BLaER1 treated with 17β-estradiol and CSF1 and Interleukin-3, amounts not matched to agents 10 nM and 100 nM (cell line): Measurements from ENCODE around the gene XYLB.
"Not testable (repeated sequence)": the region's sequence is repeated elsewhere in the genome, so short reads cannot be mapped to it uniquely, and the experiment has no call there.

Experiments
- H3K27ac ChIP-seq, 11 experiments: shearing (Covaris generic); formaldehyde crosslinking; 2 replicates each; pipeline ENCODE4 v1.8.1; 2022
- H3K27me3 ChIP-seq, 11 experiments: shearing (Covaris generic); formaldehyde crosslinking; 2 replicates each; pipeline ENCODE4 v1.8.1; 2022
- H3K36me3 ChIP-seq, 11 experiments: shearing (Covaris generic); formaldehyde crosslinking; 2 replicates each; pipeline ENCODE4 v1.8.1; 2022
- H3K4me1 ChIP-seq, 10 experiments: shearing (Covaris generic); formaldehyde crosslinking; 2 replicates each; pipeline ENCODE4 v1.8.1; 2022
- H3K4me2 ChIP-seq, 11 experiments: shearing (Covaris generic); formaldehyde crosslinking; 2 replicates each; pipeline ENCODE4 v1.8.1; 2022
- H3K4me3 ChIP-seq, 10 experiments: shearing (Covaris generic); formaldehyde crosslinking; 2 replicates each; pipeline ENCODE4 v1.8.1; 2022
- H3K9ac ChIP-seq, 11 experiments: shearing (Covaris generic); formaldehyde crosslinking; 2 replicates each; pipeline ENCODE4 v1.8.1; 2022
- H3K9me3 ChIP-seq, 11 experiments: shearing (Covaris generic); formaldehyde crosslinking; replicated peaks in 1 of 11; 2 replicates each; pipeline ENCODE4 v1.8.1; 2022
- H4K20me1 ChIP-seq, 11 experiments: shearing (Covaris generic); formaldehyde crosslinking; 2 replicates each; pipeline ENCODE4 v1.8.1; 2022
- Cebpa-rat ChIP-seq, 11 experiments: shearing (Covaris generic); IDR thresholded peaks; 2 replicates each; pipeline ENCODE4 v1.8.1; 2022

The XYLB gene

GRCh38 chr3:38346587-38347410 is at the start of gene XYLB:
Gene XYLB, plus strand, starts transcription at chr3:38346785. Its CDS starts 84 bp downstream, at chr3:38346869.
- Histone ChIP-seq H3K9ac (peak within 1 kb of the TSS; percentile 70 to 86 (median 81); a peak in 21 of 22 replicates), H3K4me2 (peak within 1 kb of the TSS; percentile 89 to 99 (median 97)), H3K27me3 (no peaks in the 10 kb centered on the region), H3K4me3 (peak within 1 kb of the TSS; percentile 65 to 88 (median 74)), H4K20me1 (0 out of 22 replicates have a peak, but pooled peaks cover 0 to 4% (median 0%) of the 10 kb centered on the region in 11 experiments), H3K4me1 (peaks cover 19 to 27% (median 21%) of the 10 kb centered on the region in 10 experiments), H3K27ac (peak within 1 kb of the TSS in 10 of 11 experiments; percentile 18 to 77 (median 72); a peak in 19 of 22 replicates), H3K36me3 (peaks cover 0 to 18% (median 0%) of the 10 kb centered on the region in 11 experiments; a peak in 2 of 22 replicates), H3K9me3 (peaks cover 0 to 7% (median 0%) of the 10 kb centered on the region in 11 experiments; a peak in 4 of 22 replicates)
- TF ChIP-seq Cebpa-rat (IDR thresholded peaks at IDR 0.05) = no peak

GRCh38 chr3:38297053-38297452 is 49.5 kb upstream of the XYLB start:
- not testable (repeated sequence) for H3K9me3 ChIP-seq, H3K4me2 ChIP-seq, H3K4me1 ChIP-seq, H3K9ac ChIP-seq, H3K4me3 ChIP-seq, H3K36me3 ChIP-seq, H3K27me3 ChIP-seq, H3K27ac ChIP-seq, H4K20me1 ChIP-seq

- no peak overlapping the region for H3K27ac ChIP-seq
- no peaks in the 10 kb centered on the region for H3K4me1 ChIP-seq
- H3K9me3 ChIP-seq = no peaks in the 10 kb centered on the region
- H4K20me1 ChIP-seq = no peaks in the 10 kb centered on the region
- H3K9ac ChIP-seq = no peak overlapping the region
- no peak for TF ChIP-seq Cebpa-rat (IDR thresholded peaks at IDR 0.05)
- H3K4me3 ChIP-seq = no peak overlapping the region
- no peaks in the 10 kb centered on the region for H3K27me3 ChIP-seq
- H3K36me3 ChIP-seq = no peaks in the 10 kb centered on the region
- H3K4me2 ChIP-seq = no peak overlapping the region
Observed at GRCh38 chr3:38297537-38297936, 49.0 kb upstream of the XYLB start.

- no peaks in the 10 kb centered on the region for H3K9me3 ChIP-seq
- no peak overlapping the region for H3K4me3 ChIP-seq
- no peak overlapping the region for H3K9ac ChIP-seq
- H3K36me3 ChIP-seq = no peaks in the 10 kb centered on the region
- H3K27me3 ChIP-seq = no peaks in the 10 kb centered on the region
- no peak overlapping the region for H3K4me2 ChIP-seq
- H3K27ac ChIP-seq = no peak overlapping the region
- H4K20me1 ChIP-seq = no peaks in the 10 kb centered on the region
- no peak for TF ChIP-seq Cebpa-rat (IDR thresholded peaks at IDR 0.05)
- H3K4me1 ChIP-seq = no peaks in the 10 kb centered on the region
Observed at GRCh38 chr3:38297947-38298711, 48.5 kb upstream of the XYLB start.

GRCh38 chr3:38306941-38307340 is 39.6 kb upstream of the XYLB start:
- no peak overlapping the region for H3K4me3 ChIP-seq
- no peaks in the 10 kb centered on the region for H3K36me3 ChIP-seq
- H3K27ac ChIP-seq = no peak overlapping the region
- H3K9me3 ChIP-seq = peaks cover 0 to 8% (median 0%) of the 10 kb centered on the region in 11 experiments; a peak in 3 of 22 replicates
- peaks cover 0 to 23% (median 7%) of the 10 kb centered on the region in 10 experiments; a peak in 11 of 20 replicates for H3K4me1 ChIP-seq
- no peak overlapping the region for H3K9ac ChIP-seq
- no peak for TF ChIP-seq Cebpa-rat (IDR thresholded peaks at IDR 0.05)
- H3K4me2 ChIP-seq = no peak overlapping the region
- H3K27me3 ChIP-seq = no peaks in the 10 kb centered on the region
- H4K20me1 ChIP-seq = no peaks in the 10 kb centered on the region

- Histone ChIP-seq H3K9ac (no peak overlapping the region), H3K27ac (no peak overlapping the region), H3K4me3 (no peak overlapping the region), H3K4me1 (peaks cover 0 to 29% (median 7%) of the 10 kb centered on the region in 10 experiments; a peak in 11 of 20 replicates), H3K9me3 (peaks cover 0 to 8% (median 0%) of the 10 kb centered on the region in 11 experiments; a peak in 3 of 22 replicates), H3K27me3 (no peaks in the 10 kb centered on the region), H3K4me2 (no peak overlapping the region), H3K36me3 (no peaks in the 10 kb centered on the region), H4K20me1 (no peaks in the 10 kb centered on the region)
- no peak for TF ChIP-seq Cebpa-rat (IDR thresholded peaks at IDR 0.05)
Observed at GRCh38 chr3:38307599-38307998, 39.0 kb upstream of the XYLB start.

GRCh38 chr3:38308456-38308855 is 38.1 kb upstream of the XYLB start:
- Histone ChIP-seq H3K9me3 (peaks cover 0 to 8% (median 0%) of the 10 kb centered on the region in 11 experiments; a peak in 3 of 22 replicates), H3K4me1 (peaks cover 0 to 38% (median 7%) of the 10 kb centered on the region in 10 experiments; a peak in 15 of 20 replicates), H3K9ac (no peak overlapping the region), H3K27me3 (no peaks in the 10 kb centered on the region), H3K4me2 (peak overlapping the region in 2 of 11 experiments; percentile 31 to 36; a peak in 1 of 22 replicates), H3K4me3 (no peak overlapping the region), H3K36me3 (no peaks in the 10 kb centered on the region), H3K27ac (no peak overlapping the region), H4K20me1 (no peaks in the 10 kb centered on the region)
- TF ChIP-seq Cebpa-rat (IDR thresholded peaks at IDR 0.05) = no peak

- peak overlapping the region in 2 of 11 experiments; percentile 58 to 60; a peak in 5 of 22 replicates for H3K4me2 ChIP-seq
- H3K4me3 ChIP-seq = no peak overlapping the region
- H3K9ac ChIP-seq = no peak overlapping the region
- peak overlapping the region in 1 of 11 experiments; percentile 27; a peak in 3 of 22 replicates for H3K27ac ChIP-seq
- peaks cover 0 to 50% (median 6%) of the 10 kb centered on the region in 10 experiments; a peak in 10 of 20 replicates for H3K4me1 ChIP-seq
- H3K36me3 ChIP-seq = no peaks in the 10 kb centered on the region
- H4K20me1 ChIP-seq = no peaks in the 10 kb centered on the region
- TF ChIP-seq Cebpa-rat (IDR thresholded peaks at IDR 0.05) = no peak
- no peaks in the 10 kb centered on the region for H3K27me3 ChIP-seq
- no peaks in the 10 kb centered on the region for H3K9me3 ChIP-seq
Observed at GRCh38 chr3:38311476-38311875, 35.1 kb upstream of the XYLB start.

- no peaks in the 10 kb centered on the region for H4K20me1 ChIP-seq
Observed at GRCh38 chr3:38311941-38312340, 34.6 kb upstream of the XYLB start.

More at GRCh38 chr3:38311941-38312340, 34.6 kb upstream of the XYLB start:
- Histone ChIP-seq H3K27ac (peak overlapping the region in 1 of 11 experiments; percentile 27; a peak in 2 of 22 replicates), H3K36me3 (no peaks in the 10 kb centered on the region), H3K9me3 (no peaks in the 10 kb centered on the region), H3K4me1 (peaks cover 0 to 50% (median 6%) of the 10 kb centered on the region in 10 experiments; a peak in 10 of 20 replicates), H3K9ac (no peak overlapping the region), H3K27me3 (no peaks in the 10 kb centered on the region), H3K4me3 (no peak overlapping the region), H3K4me2 (peak overlapping the region in 2 of 11 experiments; percentile 18 to 20; a peak in 3 of 22 replicates)
- no peak for TF ChIP-seq Cebpa-rat (IDR thresholded peaks at IDR 0.05)
